ENCODE measurements around the gene RASA3. TPM values are rescaled to one million over a fixed set of nuclear protein-coding genes. Genes with fewer than 3 reads are reported as not detected.

Gene RASA3
- total RNA-seq, 1 experiment from 2014 or later = 18.6 TPM

DNA sequence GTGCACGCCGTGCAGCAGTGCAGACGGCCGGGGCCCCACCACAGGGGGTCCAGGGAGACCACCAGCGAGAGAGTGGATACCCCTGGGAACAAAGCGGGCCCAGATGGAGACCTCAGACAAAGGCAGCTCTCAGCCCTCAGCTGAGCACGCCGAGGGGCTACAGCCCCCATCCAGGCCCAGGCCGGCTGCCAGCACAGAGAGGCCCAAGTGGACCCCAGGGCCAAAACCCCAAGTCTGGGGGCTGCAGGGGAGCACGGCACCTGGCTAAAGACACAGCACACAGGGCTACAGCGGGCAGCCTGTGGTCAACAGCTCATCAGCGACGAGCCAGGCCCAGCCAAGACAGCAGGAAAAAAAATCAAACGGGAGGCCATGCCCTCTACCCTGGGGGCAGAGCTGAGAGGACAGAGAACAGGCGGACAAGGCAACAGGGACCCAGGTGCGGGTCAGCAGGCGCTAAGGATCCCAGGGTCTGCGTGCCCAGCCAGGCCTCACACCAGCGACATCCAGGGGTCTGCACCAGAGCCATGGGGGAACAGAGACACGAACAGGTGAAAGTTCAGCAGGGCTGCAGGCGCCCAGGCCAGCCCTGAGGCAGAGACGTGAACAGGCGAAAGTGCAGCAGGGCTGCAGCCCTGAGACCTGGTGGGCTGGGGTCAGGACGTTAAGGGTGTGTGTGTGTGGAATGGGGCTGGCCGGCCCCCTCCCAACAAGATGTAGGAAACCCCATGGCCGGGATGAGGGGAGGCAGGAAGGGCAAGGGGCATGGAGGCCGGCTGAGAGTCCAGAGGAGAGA lies 34.3 kb downstream of the RASA3 start:
- CTCF ChIA-PET = no interaction called here
- H3K9ac ChIP-seq (ENCODE audit: low read length) = no peak overlapping the region
- no peak overlapping the region for H3K4me2 ChIP-seq (ENCODE audit: low read length)
- H2AFZ ChIP-seq (ENCODE audit: low read depth, low read length, poor library complexity, severe bottlenecking) = no peak overlapping the region
- H3K27me3 ChIP-seq (ENCODE audit: insufficient read depth, low read length) = no peaks in the 10 kb centered on the region
- H4K20me1 ChIP-seq (ENCODE audit: insufficient read depth) = no peaks in the 10 kb centered on the region
- no peaks in the 10 kb centered on the region for H3K9me2 ChIP-seq (ENCODE audit: insufficient read depth)
- BruUV-seq (replicated peaks) = no TSS peak
- H3K36me3 ChIP-seq (ENCODE audit: control insufficient read depth in 1 of 2, insufficient read depth in 2 of 2, low read length in 2 of 2) = no peaks in the 10 kb centered on the region
- no peak overlapping the region for H3K4me3 ChIP-seq (replicated peaks in 1 of 2; ENCODE audit: low read depth in 1 of 2, low read length in 2 of 2)
- peaks cover 0 to 13% of the 10 kb centered on the region in 2 experiments; a peak in 2 of 4 replicates for H3K4me1 ChIP-seq (ENCODE audit: control insufficient read depth in 1 of 2, insufficient read depth in 2 of 2, low read length in 2 of 2)
- H3K27ac ChIP-seq (ENCODE audit: low read depth, low read length) = no peak overlapping the region
- ATAC-seq = no peak
- no peak for TF ChIP-seq SP1 (IDR thresholded peaks at IDR 0.05; ENCODE audit: low read depth)
- no peak for TF ChIP-seq CTCF (IDR thresholded peaks at IDR 0.05 in 2 of 3, conservative IDR thresholded peaks at IDR 0.05 in 1 of 3; ENCODE audit: borderline replicate concordance in 1 of 3, insufficient read depth in 1 of 3, low read depth in 2 of 3, low read length in 2 of 3)
- TF ChIP-seq, protein P1, sequence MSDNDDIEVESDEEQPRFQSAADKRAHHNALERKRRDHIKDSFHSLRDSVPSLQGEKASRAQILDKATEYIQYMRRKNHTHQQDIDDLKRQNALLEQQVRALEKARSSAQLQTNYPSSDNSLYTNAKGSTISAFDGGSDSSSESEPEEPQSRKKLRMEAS (IDR thresholded peaks at IDR 0.05) = no peak
- no peak for TF ChIP-seq RAD21 (IDR thresholded peaks at IDR 0.05; ENCODE audit: low read depth)
- TF ChIP-seq POLR2A (IDR thresholded peaks at IDR 0.05; ENCODE audit: borderline replicate concordance, extremely low read depth, insufficient read depth, insufficient read length) = no peak
- no peaks in the 10 kb centered on the region for H3K9me3 ChIP-seq (ENCODE audit: control insufficient read depth in 1 of 2, insufficient read depth in 1 of 2, low read depth in 1 of 2, low read length in 2 of 2)
- RAD21 ChIA-PET (ENCODE audit: low non-redundant PET in 1 of 2, low total read pairs in 2 of 2, uncharacterized antibody in 2 of 2, unreplicated experiment in 2 of 2) = no interaction called here
- H3K79me2 ChIP-seq (ENCODE audit: insufficient read depth, low read length) = peaks cover 29% of the 10 kb centered on the region; the same call in 1 of the 2 replicates
- DNase-seq (ENCODE audit: low read depth, low spot score) = no peak
- POLR2A ChIA-PET = no interaction called here
- intact Hi-C loops (cut with micrococcal nuclease) = loop anchor here (2.0 kb wide), 1 partner anchor 33 kb away; no protein-coding TSS in a partner anchor

Data from HCT116 (cell line).